ENCODE results near the gene TRIO.
"Not testable (repeated sequence)": the region's sequence is repeated elsewhere in the genome, so short reads cannot be mapped to it uniquely, and the experiment has no call there.

The TRIO gene

GRCh38 chr5:14189680-14190079 is 46.5 kb downstream of the TRIO start:
- DNase-seq: no peak

DNA sequence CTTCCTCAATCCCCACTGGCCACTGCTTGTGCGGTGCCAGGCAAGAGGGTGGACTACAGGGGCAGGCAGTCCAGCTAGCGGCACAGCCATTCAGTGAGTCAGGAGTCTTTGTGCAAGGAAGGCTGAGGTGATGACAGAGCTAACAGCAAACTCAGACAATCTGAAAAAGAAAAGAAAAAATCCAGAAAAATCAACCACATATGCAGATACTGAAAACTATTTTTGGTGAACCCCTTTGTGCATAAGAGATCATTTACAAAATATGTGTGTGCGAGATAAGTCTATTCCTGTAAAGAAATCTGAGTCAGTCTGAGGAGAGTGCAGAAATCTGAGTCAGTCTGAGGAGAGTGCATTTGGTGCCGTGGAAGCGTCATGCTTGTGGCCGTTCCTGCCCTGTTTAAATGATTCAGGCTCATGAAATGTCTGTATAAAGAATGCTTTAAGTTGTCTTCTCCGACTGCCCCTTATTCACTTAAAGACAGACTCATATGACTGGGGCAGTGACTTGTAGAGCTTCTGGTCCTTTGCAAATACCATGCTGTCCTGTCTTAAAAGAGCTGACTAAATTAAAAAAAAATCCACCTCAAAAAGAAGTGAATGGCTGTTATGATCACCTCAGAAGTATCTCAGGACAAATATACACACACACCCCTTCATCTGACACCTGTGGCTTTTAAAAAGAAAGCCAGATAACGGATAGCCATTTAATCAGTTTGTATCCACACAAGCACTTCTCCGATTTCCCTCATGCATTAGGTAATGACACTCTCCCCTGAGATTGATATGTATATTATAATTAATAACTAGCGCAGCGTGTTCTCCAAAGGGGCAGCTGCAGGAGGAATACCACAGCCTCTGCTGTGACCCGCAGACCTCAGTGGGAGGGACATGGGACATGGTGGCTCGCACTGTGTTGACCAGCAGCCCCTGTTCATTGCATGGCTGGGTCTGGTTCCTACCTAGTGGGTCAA is 47.3 kb downstream of the TRIO start:
- no peak for DNase-seq

DNA sequence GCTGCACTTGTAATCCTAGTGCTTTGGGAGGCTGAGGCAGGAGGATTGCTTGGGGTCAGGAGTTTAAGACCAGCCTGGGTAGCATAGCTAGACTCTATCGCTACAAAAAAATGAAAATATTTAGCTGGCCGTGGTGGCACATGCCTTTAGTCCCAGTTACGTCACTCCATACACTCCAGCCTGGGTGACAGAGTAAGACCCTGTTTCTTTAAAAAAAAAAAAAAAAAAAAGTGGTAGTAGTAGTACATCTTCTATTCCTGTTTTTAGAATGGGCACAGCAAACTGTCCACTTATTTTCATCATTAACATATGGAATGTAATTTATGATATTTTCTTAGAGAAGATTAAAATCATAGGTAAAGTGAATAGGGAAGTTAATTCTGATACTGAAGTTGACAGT is 48.2 kb downstream of the TRIO start:
- no peak for DNase-seq

GRCh38 chr5:14193496-14193895 is 50.4 kb downstream of the TRIO start:
- no peak for DNase-seq

DNA sequence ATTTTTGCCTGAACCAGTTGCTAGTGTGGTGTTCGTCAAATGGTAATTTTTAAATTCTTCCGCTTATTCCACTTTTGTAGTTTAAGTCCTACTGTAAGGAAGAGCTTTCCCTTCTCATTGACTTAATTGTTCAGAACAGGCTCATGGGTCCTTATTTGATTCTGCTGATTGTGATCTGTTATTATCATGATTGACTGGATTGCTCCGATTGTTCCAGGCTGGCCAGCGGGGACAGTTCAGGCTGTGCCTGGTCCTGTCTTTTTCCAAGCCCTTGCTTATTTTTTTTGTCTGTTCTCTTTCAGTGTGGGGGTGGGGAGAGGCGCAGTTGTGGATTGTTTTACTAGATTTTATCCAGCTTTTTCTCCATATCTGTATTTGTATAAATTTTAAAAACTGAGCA is 52.4 kb downstream of the TRIO start:
- DNase-seq: no peak

DNA sequence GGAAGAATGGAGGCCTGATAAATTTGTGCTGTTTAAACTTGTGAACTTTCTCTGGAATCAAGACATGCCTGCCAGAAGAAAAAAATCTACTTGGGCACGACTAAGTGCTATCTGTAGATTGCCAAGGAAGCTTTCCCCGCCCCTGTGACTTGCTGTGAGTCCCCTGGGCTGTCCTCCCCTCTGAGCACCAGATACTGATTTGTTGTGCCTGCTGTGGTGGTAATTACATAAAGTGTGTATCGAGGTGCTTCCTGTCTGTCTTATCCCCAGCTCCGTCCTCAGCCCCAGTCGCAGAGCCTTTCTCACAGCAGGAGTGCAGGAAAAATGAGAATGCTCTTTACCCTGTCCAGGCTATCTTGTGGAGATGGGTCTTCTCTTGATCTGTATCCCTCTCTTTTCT is 53.9 kb downstream of the TRIO start:
- no peak for DNase-seq

- DNase-seq: no peak
Observed at GRCh38 chr5:14199902-14200301, 56.8 kb downstream of the TRIO start.

- DNase-seq: no peak
Observed at GRCh38 chr5:14200312-14200990, 57.3 kb downstream of the TRIO start.

- no peak for DNase-seq
Observed at GRCh38 chr5:14201325-14202045, 58.3 kb downstream of the TRIO start.

DNA sequence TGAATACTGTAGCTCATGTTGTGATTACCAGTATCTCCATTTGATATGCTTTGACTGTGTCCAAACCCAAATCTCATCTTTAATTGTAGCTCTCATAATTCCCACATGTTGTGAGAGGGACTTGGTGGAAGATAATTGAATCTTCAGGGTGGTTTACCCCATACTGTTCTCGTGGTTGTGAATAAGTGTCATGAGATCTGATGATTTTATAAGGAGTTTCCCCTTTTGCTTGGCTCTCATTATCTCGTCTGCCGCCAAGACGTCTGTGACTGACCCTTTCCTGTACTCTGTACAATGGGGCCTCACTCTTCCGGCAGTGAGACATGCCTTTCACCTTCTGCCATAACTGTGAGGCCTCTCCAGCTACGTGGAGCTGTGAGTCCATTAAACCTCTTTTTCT is 59.3 kb downstream of the TRIO start:
- no peak for DNase-seq

- no peak for DNase-seq
Observed at GRCh38 chr5:14204011-14204670, 61.0 kb downstream of the TRIO start.

DNA sequence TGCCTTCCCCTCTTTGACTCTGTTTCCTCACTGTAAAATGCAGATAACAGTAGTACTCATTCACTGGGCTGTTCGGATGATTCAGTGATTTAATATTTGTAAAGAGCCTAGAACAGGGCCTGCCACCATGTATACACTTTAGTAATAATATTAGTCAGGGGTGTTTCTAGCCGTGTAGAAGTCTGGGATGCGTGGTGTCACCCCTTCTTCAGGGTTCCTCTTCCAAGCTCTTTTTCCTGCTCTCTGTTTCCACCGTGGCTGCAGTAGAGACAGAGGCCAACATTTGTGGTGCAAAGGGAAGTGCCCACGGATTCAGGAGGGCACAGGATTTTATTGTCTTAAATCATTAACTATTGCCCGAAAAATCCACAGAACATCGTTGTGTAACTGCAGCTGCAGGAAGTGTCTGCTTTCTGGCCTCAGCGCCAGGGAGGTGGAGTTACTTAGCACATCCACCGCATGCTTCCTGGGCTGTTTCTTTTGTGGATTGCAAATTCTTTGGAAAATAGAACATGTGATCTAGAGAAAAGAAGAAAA is 61.7 kb downstream of the TRIO start:
- no peak for DNase-seq

- no peak for DNase-seq
Observed at GRCh38 chr5:14206028-14206725, 63.0 kb downstream of the TRIO start.

- not testable (repeated sequence) for DNase-seq
Observed at GRCh38 chr5:14207428-14207827, 64.3 kb downstream of the TRIO start.

- DNase-seq: no peak
Observed at GRCh38 chr5:14208071-14209021, 65.2 kb downstream of the TRIO start.

DNA sequence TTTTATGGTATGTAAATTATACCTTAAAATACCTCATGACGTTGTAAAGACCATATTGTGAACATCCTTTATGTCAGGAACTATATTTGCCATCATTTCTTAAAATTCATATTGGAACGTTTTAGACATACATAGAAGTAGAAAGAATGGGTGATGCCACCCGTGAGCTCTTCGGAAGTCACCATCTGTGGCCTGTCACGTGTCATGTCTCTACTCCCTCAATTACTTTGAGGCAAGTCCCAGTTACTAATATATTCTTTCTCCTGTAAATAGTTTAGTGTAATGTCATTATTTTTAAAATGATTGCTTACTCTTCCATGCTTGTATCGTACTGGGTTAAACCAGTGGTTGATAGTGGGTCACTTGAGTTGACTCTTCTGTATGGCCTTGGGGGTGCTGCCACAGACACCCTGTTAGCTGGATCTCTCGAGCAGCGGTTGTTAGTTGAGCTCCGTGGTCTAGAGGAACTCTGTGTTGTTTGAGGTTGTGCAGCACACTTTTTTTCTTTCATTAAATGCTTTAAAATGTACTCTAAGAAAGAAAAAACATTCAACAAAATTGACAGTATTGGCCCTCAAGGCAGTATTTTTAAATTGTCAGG is 66.2 kb downstream of the TRIO start:
- DNase-seq: no peak

- DNase-seq: no peak
Observed at GRCh38 chr5:14209836-14210235, 66.7 kb downstream of the TRIO start.

DNA sequence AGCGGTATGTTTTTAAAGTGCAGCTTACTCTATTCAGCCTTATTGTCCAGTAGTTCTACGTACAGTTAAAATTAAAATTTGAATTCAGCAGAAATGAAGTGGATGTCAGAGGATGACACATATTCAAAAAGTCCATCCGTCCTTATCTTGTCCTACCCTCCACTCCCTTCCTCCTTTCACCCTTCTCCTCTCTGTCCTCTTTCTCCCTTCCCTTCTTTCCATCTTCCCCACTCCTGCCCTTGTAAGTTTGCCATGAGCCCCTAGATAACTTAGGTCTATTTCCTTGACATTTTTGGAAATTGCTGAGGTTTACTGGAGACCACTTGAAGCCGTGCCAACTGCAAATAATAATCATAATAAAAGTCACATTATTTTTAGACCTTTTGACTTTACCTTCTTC is 67.6 kb downstream of the TRIO start:
- no peak for DNase-seq

DNA sequence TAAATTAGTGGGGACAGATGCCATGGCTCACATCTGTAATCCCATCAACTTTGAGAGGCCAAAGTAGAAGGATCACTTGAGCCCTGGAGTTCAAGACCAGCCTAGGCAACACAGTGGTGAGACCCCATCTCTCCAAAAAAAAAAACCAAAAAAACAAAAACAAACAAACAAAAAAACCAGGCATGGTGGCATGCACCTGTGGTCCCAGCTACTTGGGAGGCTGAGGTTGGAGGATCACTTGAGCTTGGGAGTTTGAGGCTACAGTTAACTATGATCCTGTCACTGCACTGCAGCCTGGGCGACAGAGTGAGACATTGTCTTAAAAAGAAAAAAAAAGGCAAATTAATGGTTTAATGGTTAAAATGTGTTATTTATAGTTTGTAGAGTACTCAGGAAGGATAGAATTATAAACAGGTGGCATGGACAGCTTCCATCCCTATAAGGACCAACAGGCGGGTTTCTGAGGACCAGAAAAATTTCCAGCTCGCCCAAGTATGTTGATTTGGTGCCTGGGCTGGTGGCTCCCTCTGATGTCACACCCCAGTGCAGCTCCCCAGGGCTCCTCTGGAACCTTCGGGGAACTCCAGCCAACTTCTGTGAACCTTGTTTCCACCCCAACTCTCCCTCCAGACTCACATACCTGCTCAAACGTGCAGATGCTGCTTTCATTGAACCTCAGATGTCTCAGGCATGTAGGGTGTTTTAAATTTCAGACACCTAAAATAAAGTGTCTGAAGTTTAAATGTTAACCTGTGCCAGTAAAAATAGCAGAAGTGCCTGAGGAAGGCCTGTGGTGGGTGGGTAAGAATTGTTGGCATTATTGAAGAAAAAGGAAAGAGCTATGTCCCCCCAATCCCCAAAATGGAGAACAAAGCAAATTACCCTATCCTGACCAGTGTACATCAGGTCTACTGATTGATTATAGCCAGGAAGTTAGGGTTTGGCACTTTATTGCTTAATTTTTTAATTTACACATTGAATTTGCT is 69.0 kb downstream of the TRIO start:
- no peak for DNase-seq
